Measurements from ENCODE around the gene GRM4.
A peak's percentile ranks its signal among the peaks of the same experiment; 100 is the strongest.

Gene GRM4

GRCh38 chr6:34142061-34142998, 3.6 kb downstream of the GRM4 start:
- DNase-seq = no peak

- no peak for DNase-seq
These were observed 5.8 kb downstream of the GRM4 start for GRCh38 chr6:34140075-34140474.

GRCh38 chr6:34138914-34139510, 6.9 kb downstream of the GRM4 start:
- no peak for DNase-seq

GRCh38 chr6:34138191-34138590, 7.7 kb downstream of the GRM4 start:
- DNase-seq = no peak

GRCh38 chr6:34135541-34135940, 10.3 kb downstream of the GRM4 start:
- DNase-seq = no peak

- no peak for DNase-seq
These were observed 13.3 kb downstream of the GRM4 start for GRCh38 chr6:34132486-34133185.

- DNase-seq = no peak
These were observed 14.3 kb downstream of the GRM4 start for GRCh38 chr6:34131326-34132290.

- DNase-seq = no peak
These were observed 15.0 kb downstream of the GRM4 start for GRCh38 chr6:34130862-34131261.

GRCh38 chr6:34129753-34130152, 16.1 kb downstream of the GRM4 start:
- no peak for DNase-seq

GRCh38 chr6:34128045-34128444, 17.8 kb downstream of the GRM4 start:
- no peak for DNase-seq

GRCh38 chr6:34126419-34126818, 19.5 kb downstream of the GRM4 start:
- no peak for DNase-seq

- no peak for DNase-seq
These were observed 19.9 kb downstream of the GRM4 start for GRCh38 chr6:34125939-34126338.

- no peak for DNase-seq
These were observed 24.8 kb downstream of the GRM4 start for GRCh38 chr6:34120953-34121675.

GRCh38 chr6:34115915-34116314, 30.0 kb downstream of the GRM4 start:
- DNase-seq = no peak

GRCh38 chr6:34115403-34115795, 30.5 kb downstream of the GRM4 start:
- no peak for DNase-seq

GRCh38 chr6:34114695-34115402, 31.0 kb downstream of the GRM4 start:
- DNase-seq = no peak

- no peak for DNase-seq
These were observed 32.4 kb downstream of the GRM4 start for GRCh38 chr6:34113532-34113931.

- no peak for DNase-seq
These were observed 33.8 kb downstream of the GRM4 start for GRCh38 chr6:34112126-34112525.

GRCh38 chr6:34110610-34111009, 35.3 kb downstream of the GRM4 start:
- DNase-seq = peak; percentile 61

GRCh38 chr6:34108176-34108575, 37.7 kb downstream of the GRM4 start:
- DNase-seq = no peak

GRCh38 chr6:34106900-34107299, 39.0 kb downstream of the GRM4 start:
- no peak for DNase-seq

All from NCI-H345 (cell line).